Measurements from ENCODE around the gene SYCP2L.

DNA sequence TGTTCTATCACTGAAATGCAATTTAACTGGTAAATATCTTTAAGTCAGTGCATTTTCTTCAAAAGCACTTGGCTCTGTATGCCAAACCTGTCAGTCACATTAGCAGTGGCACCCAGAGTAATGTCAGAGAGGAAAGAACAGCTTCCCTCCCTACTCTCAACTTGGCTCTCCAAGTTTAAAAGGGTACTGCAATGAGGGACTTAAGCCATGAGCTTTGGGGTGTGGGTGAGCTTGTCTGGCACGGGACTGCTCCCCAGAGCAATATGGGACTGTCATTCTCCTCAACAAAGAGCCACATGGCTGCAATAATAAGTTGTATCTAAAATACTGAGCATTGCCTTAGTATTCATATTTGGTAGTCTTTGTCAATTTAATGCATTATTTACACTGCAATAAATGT is 9.0 kb upstream of the SYCP2L start:
- TF ChIP-seq, protein P1, sequence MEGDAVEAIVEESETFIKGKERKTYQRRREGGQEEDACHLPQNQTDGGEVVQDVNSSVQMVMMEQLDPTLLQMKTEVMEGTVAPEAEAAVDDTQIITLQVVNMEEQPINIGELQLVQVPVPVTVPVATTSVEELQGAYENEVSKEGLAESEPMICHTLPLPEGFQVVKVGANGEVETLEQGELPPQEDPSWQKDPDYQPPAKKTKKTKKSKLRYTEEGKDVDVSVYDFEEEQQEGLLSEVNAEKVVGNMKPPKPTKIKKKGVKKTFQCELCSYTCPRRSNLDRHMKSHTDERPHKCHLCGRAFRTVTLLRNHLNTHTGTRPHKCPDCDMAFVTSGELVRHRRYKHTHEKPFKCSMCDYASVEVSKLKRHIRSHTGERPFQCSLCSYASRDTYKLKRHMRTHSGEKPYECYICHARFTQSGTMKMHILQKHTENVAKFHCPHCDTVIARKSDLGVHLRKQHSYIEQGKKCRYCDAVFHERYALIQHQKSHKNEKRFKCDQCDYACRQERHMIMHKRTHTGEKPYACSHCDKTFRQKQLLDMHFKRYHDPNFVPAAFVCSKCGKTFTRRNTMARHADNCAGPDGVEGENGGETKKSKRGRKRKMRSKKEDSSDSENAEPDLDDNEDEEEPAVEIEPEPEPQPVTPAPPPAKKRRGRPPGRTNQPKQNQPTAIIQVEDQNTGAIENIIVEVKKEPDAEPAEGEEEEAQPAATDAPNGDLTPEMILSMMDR (conservative IDR thresholded peaks at IDR 0.05; ENCODE audit: low read depth in 2 of 2), result no peak
- no peak for TF ChIP-seq EZH2phosphoT487 (IDR thresholded peaks at IDR 0.05; ENCODE audit: unreplicated experiment)
- no peak for TF ChIP-seq POLR2AphosphoS5 (IDR thresholded peaks at IDR 0.05; ENCODE audit: low read depth)
